GM08714 (cell line): Measurements from ENCODE around the gene SHISAL2A.

Experiments used
- H3K4me3 ChIP-seq: fragments of 200-500 bp; sonication (Bioruptor generic); 2 replicates; pipeline ENCODE4 v1.5.1; 2014; ENCODE audit warnings: mild to moderate bottlenecking, low read length, inconsistent platforms
- ZNF274 ChIP-seq: IDR thresholded peaks from 2 replicates; pipeline ENCODE4 v1.6.1; 2012; ENCODE audit warnings: mild to moderate bottlenecking, low read depth, low read length

Gene SHISAL2A

DNA sequence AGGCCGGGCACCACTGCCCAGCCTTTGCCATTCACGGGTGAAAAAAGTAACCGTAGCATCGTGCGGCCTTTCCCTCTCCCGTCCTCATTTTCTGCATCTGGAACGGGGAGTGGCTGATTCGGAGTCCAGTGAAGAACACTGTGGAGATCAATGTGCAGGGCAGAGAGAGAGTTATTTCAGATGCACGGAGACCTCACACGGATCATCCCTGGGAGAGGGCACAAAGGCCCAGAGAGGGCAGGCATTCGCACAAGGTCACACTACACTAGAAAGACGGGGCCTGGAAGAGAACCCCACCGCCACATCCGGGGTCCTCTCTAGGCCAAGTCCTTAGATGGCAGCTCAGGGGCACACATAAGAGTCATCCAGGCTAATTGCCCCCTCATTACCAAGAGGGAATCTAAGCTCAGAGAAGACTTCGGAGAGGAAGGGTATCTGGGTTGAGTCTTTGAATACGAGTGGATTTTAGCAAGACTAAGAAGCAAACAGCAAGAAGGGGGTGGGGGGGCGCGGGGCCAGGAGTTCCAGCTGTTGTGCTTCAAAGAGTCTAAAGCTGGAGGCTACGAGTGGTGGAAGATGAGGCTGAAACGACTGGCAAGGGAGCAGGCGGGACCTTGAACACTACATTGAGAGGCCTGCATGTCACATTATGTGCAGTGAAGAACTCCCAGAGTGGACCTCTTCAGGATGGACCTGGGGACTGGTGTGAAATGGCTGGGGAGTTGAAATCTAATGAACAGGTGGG, 29.9 kb upstream of the SHISAL2A start:
- TF ChIP-seq ZNF274: no peak
- peak overlapping the region; percentile 47; the same call in 1 of the 2 replicates for H3K4me3 ChIP-seq

DNA sequence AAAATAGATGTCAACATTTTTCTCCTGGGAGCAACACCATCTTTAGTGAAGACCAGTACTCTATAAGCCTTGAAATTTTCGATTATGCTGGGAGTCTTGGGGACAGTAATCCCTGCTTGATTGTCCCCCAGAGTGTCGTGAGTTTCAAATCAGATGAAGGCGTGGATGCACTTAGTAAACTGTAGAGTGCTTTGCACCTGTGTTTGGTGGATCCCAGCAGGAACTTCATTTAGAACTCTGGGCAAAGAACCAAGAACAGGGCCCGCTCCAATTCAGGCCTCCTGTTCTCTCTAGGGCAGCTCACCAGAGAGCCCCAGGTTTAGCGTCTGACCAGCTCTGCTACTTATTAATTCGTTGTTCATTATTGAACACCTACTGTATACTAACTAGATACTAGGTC, 29.3 kb upstream of the SHISAL2A start:
- no peak overlapping the region for H3K4me3 ChIP-seq
- no peak for TF ChIP-seq ZNF274

DNA sequence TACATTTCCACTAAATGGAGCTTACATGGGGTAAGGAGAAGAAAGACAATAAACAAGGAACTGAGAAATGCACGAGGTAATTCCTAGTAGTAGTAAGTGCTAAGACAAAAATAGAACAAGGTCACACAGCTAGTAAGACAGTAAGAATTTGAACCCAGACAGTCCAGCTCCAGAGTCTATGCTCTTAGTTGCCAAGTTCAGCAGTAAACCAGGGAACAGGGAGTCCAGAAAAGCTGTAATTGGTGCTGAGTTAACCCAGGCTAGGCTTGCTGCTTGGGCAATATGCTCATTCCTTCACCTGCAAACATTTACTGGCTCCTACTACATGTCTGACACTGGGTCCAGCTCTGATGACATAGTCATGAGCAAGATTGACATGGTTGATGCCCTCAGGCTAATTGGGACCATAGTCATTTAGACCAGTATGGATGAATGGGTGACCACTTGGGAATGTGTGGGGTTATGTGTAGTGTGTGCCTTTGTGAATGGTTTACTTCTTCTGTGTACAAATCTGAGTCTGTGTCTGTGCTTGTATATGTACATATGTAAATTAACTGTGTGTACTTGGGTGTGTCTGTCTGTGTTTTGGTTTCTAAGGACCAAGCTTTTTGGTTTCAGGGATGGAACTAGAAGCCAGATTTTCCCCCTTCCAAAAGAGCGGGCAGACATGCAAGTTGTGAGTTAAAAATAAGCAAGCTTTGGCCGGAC, 28.8 kb upstream of the SHISAL2A start:
- H3K4me3 ChIP-seq: no peak overlapping the region
- TF ChIP-seq ZNF274: no peak

DNA sequence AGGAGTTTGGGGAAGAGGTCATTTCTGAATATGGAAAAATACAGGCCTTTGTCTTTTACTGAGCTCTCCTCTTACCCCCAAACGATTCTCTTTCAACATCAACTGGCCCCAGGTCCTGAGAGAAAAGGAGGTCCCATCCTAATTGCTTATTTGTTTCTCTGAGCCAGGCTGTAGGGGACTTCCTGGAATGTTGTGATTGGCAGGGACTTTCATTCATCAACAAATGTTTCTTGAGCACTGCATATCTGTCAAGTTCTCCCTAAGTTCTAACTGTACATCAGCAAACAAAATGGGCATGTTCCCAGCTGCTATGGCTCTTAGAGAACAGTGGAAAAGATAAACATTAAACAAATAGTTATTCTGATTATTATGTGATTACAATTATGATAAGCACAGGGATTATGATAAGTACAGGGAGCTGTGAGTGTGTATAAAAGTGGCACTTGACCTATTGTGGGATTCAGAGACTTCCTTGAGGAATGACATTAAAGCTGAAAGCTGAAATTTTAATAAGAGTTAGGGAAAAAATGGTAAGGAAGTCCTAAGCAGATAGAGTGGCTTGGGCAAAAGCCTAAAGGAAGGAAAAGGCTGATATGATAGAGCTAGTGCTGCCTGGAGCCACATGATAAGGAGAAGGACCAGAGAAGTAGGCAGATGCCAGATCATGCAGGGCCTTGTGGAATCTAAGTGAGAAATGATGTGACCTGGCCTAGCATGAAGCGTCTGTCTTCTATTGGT, 19.2 kb upstream of the SHISAL2A start:
- no peak for TF ChIP-seq ZNF274

DNA sequence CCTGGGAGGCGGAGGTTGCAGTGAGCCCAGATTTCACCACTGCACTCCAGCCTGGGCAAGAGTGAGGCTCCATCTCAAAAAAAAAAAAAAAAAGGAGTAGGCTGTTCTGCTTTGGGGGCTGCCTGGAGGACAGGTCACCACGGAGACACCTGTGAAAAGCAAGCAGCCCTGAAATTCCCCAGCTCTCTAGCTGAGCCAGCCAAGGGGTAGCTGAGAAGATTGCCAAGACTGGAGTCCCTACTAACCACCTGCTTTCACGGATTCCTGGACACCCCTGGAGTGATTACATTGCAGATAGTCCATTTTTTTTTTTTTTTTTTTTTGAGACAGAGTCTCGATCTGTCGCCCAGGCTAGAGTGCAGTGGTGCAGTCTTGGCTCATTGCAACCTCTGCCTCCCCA, 18.3 kb upstream of the SHISAL2A start:
- H3K4me3 ChIP-seq: no peak overlapping the region
- no peak for TF ChIP-seq ZNF274

More for the DNA sequence above, 19.2 kb upstream of the SHISAL2A start:
- no peak overlapping the region for H3K4me3 ChIP-seq

DNA sequence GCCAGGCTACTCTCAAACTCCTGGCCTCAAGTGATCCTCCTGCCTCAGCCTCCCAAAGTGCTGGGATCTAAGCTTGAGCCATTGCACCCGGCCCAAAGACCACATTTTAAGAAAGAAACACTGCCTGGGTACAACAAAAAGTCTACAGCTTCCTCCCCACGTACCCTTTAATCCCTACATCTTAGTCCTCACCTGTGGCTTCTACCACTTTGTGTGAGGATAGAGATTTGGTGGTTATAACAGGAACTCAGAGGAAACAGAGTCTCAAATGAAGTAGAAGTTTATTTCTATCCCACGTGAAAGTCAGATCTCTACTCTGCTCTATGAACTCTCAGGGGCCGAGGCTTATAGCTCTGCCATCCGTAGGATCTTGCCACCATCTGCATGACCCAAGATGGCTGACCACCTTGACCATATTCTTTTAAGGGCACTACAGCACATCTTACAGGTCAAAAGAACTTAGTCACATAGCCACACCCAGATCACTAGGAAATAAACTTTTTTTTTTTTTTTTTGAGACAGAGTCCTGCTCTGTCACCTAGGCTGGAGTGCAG, 17.4 kb upstream of the SHISAL2A start:
- no peak overlapping the region for H3K4me3 ChIP-seq
- no peak for TF ChIP-seq ZNF274

DNA sequence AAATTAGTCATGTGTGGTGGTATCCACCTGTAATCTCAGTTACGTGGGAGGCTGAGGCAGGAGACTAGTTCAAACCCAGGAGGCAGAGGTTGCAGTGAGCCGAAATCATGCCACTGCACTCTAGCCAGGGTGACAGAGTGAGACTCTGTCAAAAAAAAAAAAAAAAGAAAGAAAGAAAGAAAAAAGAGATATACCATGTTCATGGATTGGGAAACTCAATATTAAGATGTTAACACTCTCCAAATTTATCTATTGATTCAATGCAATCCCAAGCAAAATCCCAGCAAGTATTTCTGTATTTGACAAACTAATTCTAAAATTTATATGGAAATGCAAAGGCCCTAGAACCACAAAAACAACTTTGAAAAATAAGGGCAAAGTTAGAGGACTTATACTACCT, 11.0 kb upstream of the SHISAL2A start:
- H3K4me3 ChIP-seq: no peak overlapping the region
- TF ChIP-seq ZNF274: no peak

DNA sequence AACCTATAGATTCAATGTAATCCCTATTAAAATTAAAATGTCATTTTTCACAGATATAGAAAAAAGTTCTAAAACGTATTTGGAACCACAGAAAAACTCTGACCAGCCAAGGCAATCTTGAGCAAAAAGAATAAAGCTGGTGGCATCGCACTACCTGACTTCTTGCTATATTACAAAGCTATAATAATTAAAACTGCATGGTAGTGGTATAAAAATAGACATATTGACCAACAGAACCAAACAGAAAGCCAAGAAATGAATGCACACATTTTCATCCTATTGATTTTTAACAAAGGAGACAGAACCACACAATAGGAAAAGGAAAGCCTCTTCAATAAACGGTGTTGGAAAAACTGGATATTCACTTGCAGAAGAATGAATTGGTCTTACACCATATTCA, 9.2 kb upstream of the SHISAL2A start:
- H3K4me3 ChIP-seq: no peak overlapping the region
- TF ChIP-seq ZNF274: no peak

DNA sequence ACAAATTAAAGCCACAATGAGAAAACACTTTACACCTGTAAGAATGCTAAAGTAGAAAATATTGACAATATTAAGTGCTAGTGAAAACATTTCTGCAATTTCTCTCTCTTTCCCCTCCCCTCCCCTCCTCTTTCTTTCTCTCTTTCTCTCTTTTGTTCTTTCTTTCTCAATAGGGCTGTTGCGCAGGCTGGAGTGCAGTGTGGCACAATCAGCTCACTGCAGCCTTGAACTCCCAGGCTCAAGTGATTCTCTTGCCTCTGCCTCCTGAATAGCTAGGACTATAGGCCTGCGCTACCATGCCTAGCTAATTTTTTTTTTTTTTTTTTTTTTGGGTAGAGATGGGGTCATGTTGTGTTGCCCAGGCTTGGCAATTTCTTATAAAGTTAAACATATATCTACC, 5.9 kb upstream of the SHISAL2A start:
- TF ChIP-seq ZNF274: no peak
- H3K4me3 ChIP-seq: no peak overlapping the region

DNA sequence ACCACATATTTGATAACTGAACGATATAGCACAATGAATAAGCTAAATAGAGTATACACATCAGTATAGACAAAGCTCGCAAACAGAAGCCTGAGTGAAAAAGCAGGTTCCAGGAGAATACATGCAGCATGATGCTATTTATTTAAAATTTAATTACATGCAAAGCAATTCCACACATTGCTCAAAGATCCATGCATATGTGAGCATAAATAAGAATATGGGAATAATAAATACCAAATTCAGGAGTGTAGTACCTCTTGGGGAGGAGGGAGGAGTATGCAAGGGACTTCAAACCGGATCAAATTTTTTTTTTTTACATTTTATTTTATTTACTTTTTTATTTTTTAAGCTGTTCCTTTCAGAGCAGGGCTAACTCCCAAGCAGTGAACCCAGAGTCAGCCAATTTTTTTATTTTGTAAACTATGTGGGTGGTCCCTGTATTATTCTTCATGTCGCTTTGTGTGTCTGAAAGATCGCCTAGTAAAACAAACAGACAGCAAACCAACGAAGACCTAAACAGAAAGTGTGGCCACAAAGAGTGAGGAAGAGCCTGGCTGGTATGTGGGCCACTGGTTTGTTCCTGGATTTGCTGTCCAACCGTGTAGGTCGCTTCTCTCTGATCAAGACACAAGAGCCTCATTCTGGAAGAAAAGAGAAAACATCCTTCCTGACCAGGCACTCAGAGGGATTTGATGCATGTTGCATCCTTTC, 4.2 kb upstream of the SHISAL2A start:
- H3K4me3 ChIP-seq: no peak overlapping the region
- TF ChIP-seq ZNF274: no peak

DNA sequence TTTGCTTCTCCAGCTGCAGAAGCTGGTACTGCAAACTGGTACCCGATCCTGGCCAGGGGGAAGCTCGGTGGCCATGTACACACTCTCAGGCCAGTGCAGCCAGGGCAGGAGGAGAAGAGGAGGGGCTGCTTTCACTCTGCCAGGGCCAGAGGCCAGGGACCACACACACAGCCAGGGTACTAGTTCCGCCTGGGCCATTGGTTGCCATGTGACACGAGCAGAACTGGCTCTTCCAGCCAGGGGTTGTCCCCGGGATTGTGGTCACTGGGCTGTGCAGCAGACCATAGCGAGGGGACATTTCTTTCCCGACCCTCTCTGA, 3.7 kb upstream of the SHISAL2A start:
- TF ChIP-seq ZNF274: no peak
- H3K4me3 ChIP-seq: no peak overlapping the region

DNA sequence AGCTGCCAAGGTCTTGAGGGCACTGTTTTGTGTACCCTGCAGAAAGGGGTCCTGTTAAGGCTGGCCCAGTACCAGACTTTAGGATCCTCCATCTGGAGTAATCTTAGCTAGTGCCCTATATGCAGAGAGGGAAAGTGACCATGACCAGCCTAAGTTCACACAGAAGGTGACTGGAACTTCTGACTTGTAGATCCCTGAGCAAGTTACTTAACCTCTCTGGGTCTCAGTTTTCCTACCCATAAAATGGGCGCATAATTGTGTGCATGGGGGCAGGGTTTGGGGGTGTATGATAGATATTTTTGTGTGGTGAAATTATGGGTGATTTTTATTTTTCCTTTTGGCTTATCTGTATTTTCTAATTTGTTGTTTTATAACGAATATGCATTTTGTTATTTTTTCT, 3.3 kb upstream of the SHISAL2A start:
- no peak overlapping the region for H3K4me3 ChIP-seq
- no peak for TF ChIP-seq ZNF274

DNA sequence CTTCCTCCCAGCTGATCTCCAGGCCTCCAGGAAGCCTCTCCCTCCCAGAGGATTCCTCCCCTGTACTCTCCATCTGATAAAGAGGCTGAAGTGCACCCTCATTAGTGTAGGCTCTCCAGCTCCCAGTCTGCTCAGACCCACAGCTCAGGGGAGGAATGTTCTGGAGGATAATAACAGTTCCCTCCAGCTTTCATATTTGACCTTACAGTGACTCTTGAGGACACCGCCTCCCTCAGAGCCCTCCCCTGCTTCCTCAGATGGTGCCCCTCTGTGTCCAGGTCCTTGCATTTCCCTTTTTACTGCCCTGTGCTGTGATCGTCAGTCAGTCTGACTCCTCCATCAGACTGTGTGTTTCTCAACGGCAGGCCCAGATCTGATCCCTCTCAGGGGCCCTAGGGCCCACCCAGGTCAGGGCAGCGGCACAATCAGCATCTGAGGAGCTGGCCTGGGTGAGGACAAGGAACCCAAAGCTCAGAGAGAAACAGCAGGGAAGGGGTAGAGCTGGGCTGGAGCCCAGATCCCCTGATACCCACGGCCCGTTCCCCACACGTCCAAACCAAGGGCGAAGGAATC, 1.1 kb upstream of the SHISAL2A start:
- no peak for TF ChIP-seq ZNF274
- no peak overlapping the region for H3K4me3 ChIP-seq

DNA sequence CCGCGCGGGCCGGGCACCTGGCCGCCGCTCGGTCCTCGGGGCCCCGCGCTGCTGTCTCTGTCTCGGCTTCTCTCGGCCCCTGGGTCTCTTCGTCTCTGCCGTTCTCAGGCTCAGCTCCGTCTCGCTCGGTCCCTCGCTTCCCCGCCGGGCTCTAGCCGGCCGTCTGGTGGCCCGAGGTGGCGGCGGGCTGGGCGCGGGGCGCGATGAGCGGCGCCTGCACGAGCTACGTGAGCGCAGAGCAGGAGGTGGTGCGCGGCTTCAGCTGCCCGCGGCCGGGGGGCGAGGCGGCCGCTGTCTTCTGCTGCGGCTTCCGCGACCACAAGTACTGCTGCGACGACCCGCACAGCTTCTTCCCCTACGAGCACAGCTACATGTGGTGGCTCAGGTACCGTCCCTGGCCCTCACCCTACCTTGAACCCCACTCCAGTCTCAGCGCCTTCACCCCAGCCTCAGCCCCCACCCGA, 355 bp downstream of the SHISAL2A start:
- TF ChIP-seq ZNF274: no peak
- H3K4me3 ChIP-seq: peak overlapping the region; percentile 5; the same call in 1 of the 2 replicates
